GM19351 (cell line): Measurements from ENCODE around the gene ZNF710.
"Not testable (repeated sequence)": the region's sequence is repeated elsewhere in the genome, so short reads cannot be mapped to it uniquely, and the experiment has no call there.

ENCODE experiments used
- ATAC-seq: cut with Tn5 transposase; IDR thresholded peaks from one replicate; pipeline ENCODE4 v1.9.1; 2021; ENCODE audit warnings: mild to moderate bottlenecking, moderate library complexity; ENCODE audit not compliant: unreplicated experiment

The ZNF710 gene

DNA sequence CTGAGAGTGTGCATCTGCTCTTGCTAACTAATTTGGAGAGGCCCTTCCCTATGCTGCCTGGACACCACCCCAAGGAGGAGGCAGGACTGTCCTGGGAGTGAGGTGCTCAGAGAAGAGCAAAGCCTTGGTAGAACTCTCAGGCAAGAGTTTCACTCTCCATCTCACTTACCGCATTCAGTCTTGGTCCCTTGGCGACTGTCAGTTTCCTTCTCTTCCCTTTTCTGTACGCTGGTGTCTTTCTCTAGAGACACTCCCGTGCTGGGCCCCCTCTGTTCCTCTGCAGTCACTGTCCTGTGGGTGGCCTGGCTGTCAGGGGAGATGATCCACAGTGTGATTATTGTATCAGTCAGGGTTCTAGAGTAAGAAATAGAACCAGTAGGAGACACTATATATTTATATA is 57.2 kb downstream of the ZNF710 start:
- peak; percentile 33 for ATAC-seq

- ATAC-seq = no peak
Measured at GRCh38 chr15:90058775-90059174, 57.7 kb downstream of the ZNF710 start.

DNA sequence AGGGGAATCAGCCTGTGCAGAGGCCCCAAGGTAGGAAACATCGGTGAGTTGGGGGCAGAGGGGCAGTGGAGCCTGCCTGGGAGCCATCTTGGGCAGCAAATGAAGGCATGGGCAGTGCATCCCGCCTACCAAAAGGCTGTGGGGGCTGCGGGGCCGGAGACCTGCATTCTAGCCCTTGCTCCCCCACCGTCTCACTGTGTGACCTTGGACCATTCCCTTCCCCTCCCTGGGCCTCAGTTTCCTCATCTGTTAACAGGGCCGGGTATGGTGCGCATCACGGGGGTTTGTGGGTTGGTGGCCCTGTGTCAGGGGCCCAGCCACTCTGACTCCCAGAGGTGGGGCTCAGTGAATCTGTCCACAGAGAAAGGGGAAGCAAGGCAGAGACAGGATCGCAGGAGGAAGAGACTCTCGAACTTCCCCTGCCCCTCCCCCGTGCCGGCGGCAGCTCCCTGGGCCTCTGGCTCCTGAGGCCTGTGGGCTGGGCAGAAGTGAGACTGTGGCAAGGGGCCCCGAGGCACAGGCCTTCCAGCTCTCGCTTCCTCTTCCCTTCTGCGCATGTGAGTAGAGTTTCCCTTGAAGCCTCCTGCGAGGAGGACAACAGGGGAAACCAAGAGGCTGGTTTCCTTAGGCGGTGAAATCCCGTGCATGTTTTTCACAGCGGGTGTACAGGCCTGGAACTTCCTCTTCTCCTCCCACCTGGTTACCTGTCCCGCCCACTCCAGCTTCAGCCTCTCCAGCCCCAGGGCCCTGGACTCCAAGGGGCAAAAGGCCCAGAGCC is 58.3 kb downstream of the ZNF710 start:
- ATAC-seq = peak; percentile 85

- no peak for ATAC-seq
Measured at GRCh38 chr15:90060797-90061196, 59.7 kb downstream of the ZNF710 start.

DNA sequence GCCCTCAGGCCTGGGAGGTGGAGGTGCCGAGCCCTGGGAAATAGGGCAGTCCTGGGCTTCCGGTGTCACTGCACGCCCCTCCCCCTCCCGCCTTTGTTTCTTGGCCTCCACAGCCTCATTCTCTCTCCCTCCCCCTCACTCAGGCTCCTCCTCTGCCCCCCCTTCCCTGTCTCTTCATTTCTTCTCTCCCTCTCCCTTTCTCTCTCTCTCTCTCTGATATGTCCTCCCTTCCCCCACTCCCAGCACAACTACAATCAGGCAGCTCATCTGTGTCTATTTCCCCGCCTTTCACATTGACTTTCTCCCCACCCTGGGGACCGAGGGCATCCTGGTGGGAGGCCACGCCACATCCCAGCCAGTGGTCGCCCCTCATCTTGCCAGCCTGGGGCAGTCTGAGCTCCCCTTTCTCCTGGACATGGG is 60.9 kb downstream of the ZNF710 start:
- ATAC-seq = no peak

DNA sequence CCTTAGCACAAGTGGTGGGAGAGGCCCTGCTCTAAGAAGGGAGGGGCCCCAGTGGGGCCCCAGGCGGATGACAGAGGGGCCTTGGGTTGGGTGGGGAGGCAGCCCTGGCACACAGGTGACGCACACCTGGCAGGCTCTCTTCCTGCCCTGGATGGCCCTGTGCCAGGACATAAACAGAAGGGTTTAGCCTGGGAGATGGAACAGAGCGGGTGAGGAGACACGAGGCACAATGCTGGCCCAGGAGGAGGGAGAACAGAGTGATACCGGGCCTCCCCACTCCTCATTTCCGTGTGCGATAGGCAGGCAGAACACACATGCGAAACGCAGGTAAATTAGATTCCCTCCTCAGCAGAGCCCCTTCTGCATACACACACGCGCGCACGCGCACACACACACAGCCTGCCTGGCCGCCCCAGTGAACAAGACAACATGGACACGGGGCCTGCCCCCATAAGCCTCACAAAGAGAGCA is 61.4 kb downstream of the ZNF710 start:
- ATAC-seq = no peak

DNA sequence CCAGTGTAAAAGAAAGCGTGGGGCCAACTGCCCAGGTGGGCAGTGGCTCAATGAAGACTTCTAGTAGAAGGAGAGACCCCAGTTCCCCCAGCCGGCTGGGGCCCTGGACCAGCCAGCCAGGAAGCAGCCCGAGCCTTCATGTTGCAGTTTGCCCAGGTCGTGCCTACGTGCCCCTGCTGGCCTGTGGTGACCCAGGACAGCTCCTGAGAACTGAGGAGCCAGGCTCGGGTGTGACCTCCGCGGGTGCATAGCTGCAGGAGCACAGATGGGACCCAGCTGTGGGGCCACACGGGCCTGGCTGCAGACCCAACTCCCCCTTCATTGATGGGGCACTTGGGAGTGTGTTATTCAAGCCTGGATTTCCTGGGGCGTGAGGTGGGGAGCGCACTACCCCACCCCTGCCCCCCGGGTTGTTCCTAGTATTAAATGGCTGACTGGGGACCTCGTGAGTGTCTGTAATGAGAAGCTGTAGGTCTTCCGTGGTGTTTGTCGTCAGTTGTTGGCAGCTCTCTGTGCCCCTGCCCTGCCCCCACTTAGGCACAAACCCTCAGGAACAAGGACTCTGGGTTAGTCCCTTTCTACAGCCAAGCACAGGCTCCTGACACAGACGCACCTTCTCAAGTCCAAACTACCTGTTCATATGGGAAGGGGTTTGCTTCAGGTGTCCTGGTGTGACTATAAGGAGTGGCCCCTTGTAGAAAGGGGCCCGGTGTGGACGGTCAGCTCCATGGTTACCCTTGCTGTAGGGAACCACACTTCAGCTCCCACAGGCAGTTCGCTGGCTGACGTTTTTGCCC is 62.0 kb downstream of the ZNF710 start:
- no peak for ATAC-seq

DNA sequence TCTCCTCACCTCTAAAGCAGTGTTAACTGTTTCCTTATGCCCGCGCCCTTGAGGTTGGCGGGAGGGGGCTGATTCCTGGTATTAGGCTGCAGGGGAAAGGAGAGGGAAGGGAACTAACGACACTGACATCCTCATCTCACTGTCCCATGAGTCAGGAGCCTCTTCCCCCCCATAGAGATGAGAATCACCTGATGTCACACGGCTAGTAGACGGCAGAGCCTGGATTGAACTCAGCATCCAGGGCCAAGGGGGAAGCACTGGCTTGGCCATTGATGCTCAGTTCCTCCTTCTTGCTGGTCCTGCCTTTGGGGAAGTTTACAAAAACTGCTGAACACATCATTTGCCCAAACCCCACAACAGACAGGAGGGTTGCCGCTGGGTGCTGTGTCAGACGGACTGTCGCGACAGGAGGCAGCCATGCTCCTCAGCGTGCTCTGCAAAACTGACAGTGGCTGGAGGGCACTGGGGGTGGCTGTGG is 62.7 kb downstream of the ZNF710 start:
- ATAC-seq = no peak

- no peak for ATAC-seq
Measured at GRCh38 chr15:90064911-90065681, 64.0 kb downstream of the ZNF710 start.

GRCh38 chr15:90065682-90066049 is 64.5 kb downstream of the ZNF710 start:
- no peak for ATAC-seq

DNA sequence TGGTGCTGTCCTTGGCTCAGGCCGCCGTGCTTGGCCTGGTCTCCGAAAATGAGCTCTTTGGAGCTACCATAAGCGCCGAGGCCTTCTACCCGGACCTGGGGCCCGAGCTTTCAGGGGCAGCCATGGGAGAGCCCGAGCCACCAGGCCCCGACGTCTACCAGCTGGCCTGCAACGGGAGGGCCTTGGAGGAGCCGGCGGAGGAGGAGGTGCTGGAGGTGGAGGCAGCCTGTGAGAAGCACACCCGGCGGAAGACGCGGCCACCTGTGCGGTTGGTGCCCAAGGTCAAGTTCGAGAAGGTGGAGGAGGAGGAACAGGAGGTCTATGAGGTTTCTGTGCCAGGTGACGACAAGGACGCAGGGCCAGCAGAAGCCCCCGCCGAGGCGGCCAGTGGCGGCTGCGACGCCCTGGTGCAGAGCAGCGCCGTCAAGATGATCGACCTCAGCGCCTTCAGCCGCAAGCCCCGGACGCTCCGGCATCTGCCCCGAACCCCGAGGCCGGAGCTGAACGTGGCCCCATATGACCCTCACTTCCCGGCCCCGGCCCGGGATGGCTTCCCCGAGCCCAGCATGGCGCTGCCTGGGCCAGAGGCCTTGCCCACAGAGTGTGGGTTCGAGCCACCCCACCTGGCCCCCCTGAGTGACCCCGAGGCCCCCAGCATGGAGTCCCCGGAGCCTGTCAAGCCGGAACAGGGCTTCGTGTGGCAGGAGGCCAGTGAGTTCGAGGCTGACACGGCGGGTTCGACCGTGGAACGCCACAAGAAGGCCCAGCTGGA is 66.2 kb downstream of the ZNF710 start:
- ATAC-seq = no peak

DNA sequence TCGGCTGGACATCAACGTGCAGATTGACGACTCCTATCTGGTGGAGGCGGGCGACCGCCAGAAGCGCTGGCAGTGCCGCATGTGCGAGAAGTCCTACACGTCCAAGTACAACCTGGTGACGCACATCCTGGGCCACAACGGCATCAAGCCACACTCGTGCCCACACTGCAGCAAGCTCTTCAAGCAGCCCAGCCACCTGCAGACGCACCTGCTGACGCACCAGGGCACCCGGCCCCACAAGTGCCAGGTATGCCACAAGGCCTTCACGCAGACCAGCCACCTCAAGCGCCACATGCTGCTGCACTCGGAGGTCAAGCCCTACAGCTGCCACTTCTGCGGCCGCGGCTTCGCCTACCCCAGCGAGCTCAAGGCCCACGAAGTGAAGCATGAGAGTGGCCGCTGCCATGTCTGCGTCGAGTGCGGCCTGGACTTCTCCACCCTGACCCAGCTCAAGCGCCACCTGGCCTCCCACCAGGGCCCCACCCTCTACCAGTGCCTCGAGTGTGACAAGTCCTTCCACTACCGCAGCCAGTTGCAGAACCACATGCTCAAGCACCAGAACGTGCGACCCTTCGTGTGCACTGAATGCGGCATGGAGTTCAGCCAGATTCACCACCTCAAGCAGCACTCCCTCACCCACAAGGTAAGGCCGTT is 67.0 kb downstream of the ZNF710 start:
- ATAC-seq = no peak

DNA sequence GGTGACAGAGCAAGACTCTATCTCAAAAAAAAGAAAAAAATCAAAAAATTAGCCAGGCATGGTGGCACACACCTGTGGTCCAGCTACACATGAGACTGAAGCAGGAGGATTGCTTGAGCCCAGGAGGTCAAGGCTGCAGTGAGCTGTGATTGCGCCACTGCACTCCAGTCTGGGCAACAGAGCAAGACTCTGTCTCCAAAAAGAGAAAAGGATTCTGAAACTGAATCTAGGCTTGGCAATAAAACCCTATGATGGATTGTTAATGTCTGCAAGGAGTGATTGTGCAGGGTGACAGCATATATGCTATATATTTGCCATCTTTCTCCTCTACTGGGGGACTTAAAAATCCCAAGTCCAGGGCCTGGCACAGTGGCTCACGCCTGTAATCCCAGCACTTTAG is 69.5 kb downstream of the ZNF710 start:
- not testable (repeated sequence) for ATAC-seq

DNA sequence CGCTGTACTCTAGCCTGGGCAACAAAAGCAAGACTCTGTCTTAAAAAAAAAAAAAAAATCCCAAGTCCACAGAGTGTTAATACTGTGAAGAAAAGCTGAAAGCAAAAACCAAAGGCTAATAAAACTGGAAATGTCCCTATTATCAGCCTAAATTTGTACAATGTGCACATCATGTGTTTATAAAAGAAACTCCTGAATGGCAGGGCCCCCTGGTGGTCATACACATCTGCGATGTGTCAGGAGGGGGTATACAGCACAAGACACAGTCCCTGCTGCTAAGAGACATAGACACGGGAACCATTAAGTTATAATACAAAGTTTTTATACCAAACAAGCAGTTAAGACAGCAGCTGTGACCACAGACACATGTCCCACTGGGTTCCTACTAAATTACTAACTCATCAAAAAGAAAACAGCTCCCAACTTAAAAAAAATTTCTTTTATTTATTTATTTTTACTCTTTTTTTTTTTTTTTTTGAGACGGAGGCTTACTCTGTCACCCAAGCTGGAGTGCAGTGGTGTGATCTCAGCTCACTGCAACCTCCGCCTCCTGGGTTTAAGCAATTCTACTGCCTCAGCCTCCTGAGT is 70.2 kb downstream of the ZNF710 start:
- peak; percentile 72 for ATAC-seq

- ATAC-seq = no peak
Measured at GRCh38 chr15:90072978-90073640, 72.0 kb downstream of the ZNF710 start.

GRCh38 chr15:90074023-90074422 is 72.9 kb downstream of the ZNF710 start:
- ATAC-seq = no peak

DNA sequence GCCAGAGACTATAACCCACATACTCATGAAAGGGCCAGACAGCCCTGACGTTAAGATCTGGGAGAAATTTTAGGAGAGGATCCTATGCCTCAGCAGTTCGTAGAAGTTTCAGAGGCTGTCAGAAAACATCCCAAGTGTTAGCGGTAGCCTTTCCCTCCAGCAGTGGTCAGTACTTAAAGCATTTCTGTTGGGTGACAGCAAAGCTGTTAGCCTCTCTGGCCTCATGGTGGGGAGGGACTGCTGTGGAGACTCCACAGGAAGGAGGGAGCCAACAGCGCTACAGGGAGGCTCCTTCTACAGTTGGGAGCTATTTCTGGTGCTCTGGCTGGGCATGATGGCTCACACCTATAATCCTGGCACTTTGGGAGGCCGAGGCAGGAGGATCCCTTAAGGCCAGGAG is 73.8 kb downstream of the ZNF710 start:
- no peak for ATAC-seq

- ATAC-seq = no peak
Measured at GRCh38 chr15:90075420-90076289, 74.5 kb downstream of the ZNF710 start.
